ENCODE results near the gene SLC39A1.
A peak's percentile ranks its signal among the peaks of the same experiment; 100 is the strongest.

- TF ChIP-seq FOXK2 (conservative IDR thresholded peaks at IDR 0.05 in 1 of 2, IDR thresholded peaks at IDR 0.05 in 1 of 2; ENCODE audit: low read depth in 2 of 2) (peak; percentile 68 to 88), RHOXF2B (CRISPR knock-in tag; conservative IDR thresholded peaks at IDR 0.05) (no peak), SRSF1 (IDR thresholded peaks at IDR 0.05; ENCODE audit: low read depth, low read length) (no peak), RAD21 (CRISPR knock-in tag; conservative IDR thresholded peaks at IDR 0.05 in 1 of 2, IDR thresholded peaks at IDR 0.05 in 1 of 2) (peak; percentile 25 to 26; a peak in 1 of 4 replicates), E2F5 (CRISPR knock-in tag; IDR thresholded peaks at IDR 0.05) (no peak; the same call in 1 of the 2 replicates)
These were observed 27.3 kb upstream of the SLC39A1 start, which contains the start of gene RPS27 for GRCh38 chr1:153990468-153991150.
